ENCODE results near the gene TM4SF5.
A peak's percentile ranks its signal among the peaks of the same experiment; 100 is the strongest.

Gene TM4SF5

GRCh38 chr17:4739122-4740024 is 32.3 kb upstream of the TM4SF5 start, which contains the start of the genes CXCL16 and ZMYND15:
CXCL16 (minus strand) TSS chr17:4739928; CDS start chr17:4739339, 589 bp downstream.
ZMYND15 (plus strand) TSS chr17:4739833; CDS start chr17:4740549, 716 bp downstream.
- H3K27ac ChIP-seq (ENCODE audit: low read length) = peak within 1 kb of the TSS; percentile 67
- H3K36me3 ChIP-seq (ENCODE audit: control insufficient read depth in 1 of 2, insufficient read depth in 2 of 2, low read length in 2 of 2) = no peaks in the 10 kb centered on the region
- H3K4me1 ChIP-seq (ENCODE audit: control insufficient read depth in 1 of 2, insufficient read depth in 2 of 2, low read length in 2 of 2) = peaks cover 0 to 6% of the 10 kb centered on the region in 2 donors
- H3K27me3 ChIP-seq (ENCODE audit: low read depth, low read length) = no peaks in the 10 kb centered on the region
- no peaks in the 10 kb centered on the region for H3K9me3 ChIP-seq (ENCODE audit: control insufficient read depth in 1 of 2, low read length in 2 of 2)
- H3K4me3 ChIP-seq (ENCODE audit: low read depth in 1 of 2, low read length in 2 of 2) = peak within 1 kb of the TSS; percentile 71 to 90

DNA sequence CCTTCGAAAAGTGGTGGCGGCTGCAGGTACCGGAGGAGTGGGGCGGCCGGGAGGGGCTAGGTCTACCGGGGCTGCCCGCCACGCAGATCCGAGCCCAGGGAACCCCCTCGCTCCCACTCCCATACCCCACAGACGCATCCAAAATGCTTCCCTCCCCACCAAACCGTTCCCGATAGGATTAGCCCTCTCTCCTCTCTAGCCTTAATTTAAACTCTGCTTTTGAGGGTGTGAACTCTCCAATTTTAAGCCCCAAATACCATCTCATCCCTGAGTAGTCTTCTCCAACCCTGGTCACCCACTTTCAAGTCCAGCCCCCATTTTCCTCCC is 31.7 kb upstream of the TM4SF5 start:
- Histone ChIP-seq H3K27me3 (ENCODE audit: low read depth, low read length) (peaks cover 4% of the 10 kb centered on the region), H3K9me3 (ENCODE audit: control insufficient read depth in 1 of 2, low read length in 2 of 2) (no peaks in the 10 kb centered on the region), H3K4me1 (ENCODE audit: control insufficient read depth in 1 of 2, insufficient read depth in 2 of 2, low read length in 2 of 2) (peaks cover 0 to 8% of the 10 kb centered on the region in 2 donors), H3K4me3 (ENCODE audit: low read depth in 1 of 2, low read length in 2 of 2) (peak overlapping the region; percentile 45 to 90), H3K27ac (ENCODE audit: low read length) (no peak overlapping the region), H3K36me3 (ENCODE audit: control insufficient read depth in 1 of 2, insufficient read depth in 2 of 2, low read length in 2 of 2) (no peaks in the 10 kb centered on the region)

DNA sequence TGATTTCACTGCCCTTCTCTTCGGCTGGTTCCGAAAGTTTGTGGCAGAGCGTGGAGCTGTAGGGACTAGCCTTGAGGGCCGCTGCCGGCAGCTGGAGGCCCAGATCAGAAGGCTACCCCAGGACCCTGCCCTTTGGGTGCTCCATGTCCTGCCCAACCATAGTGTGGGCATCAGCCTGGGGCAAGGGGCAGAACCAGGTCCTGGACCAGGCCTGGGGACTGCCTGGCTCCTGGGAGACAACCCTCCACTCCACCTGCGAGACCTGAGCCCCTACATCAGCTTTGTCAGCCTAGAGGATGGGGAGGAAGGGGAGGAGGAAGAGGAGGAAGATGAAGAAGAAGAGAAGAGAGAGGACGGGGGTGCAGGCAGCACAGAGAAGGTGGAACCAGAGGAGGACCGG is 31.1 kb upstream of the TM4SF5 start:
- H3K36me3 ChIP-seq (ENCODE audit: control insufficient read depth in 1 of 2, insufficient read depth in 2 of 2, low read length in 2 of 2) = no peaks in the 10 kb centered on the region
- H3K27me3 ChIP-seq (ENCODE audit: low read depth, low read length) = peaks cover 9% of the 10 kb centered on the region
- H3K4me1 ChIP-seq (ENCODE audit: control insufficient read depth in 1 of 2, insufficient read depth in 2 of 2, low read length in 2 of 2) = peaks cover 0 to 14% of the 10 kb centered on the region in 2 donors
- H3K9me3 ChIP-seq (ENCODE audit: control insufficient read depth in 1 of 2, low read length in 2 of 2) = no peaks in the 10 kb centered on the region
- H3K4me3 ChIP-seq (ENCODE audit: low read depth in 1 of 2, low read length in 2 of 2) = peak overlapping the region in 1 of 2 donors; percentile 90
- no peak overlapping the region for H3K27ac ChIP-seq (ENCODE audit: low read length)

GRCh38 chr17:4741544-4741943 is 30.1 kb upstream of the TM4SF5 start:
- Histone ChIP-seq H3K27me3 (ENCODE audit: low read depth, low read length) (peaks cover 9% of the 10 kb centered on the region), H3K27ac (ENCODE audit: low read length) (no peak overlapping the region), H3K4me1 (ENCODE audit: control insufficient read depth in 1 of 2, insufficient read depth in 2 of 2, low read length in 2 of 2) (peaks cover 0 to 16% of the 10 kb centered on the region in 2 donors)

DNA sequence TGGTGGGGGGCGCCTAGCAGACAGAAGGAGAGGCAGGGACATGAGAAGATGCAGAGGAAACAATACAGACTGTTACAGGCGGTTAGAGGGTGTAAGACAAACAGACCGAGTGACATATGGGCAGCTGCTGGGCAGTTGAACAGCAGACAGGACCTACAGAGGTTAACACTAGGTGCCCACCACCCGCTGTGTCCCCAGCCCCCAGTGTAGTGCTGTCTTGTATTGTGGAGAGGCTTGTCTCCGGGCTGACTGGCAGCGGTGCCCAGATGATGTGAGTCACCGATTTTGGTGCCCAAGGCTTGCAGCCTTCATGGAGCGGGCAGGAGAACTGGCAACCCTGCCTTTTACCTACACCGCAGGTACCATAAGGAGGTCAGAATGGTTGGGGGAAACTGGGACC is 29.6 kb upstream of the TM4SF5 start:
- no peaks in the 10 kb centered on the region for H3K9me3 ChIP-seq (ENCODE audit: control insufficient read depth in 1 of 2, low read length in 2 of 2)
- no peaks in the 10 kb centered on the region for H3K36me3 ChIP-seq (ENCODE audit: control insufficient read depth in 1 of 2, insufficient read depth in 2 of 2, low read length in 2 of 2)
- H3K27me3 ChIP-seq (ENCODE audit: low read depth, low read length) = peaks cover 9% of the 10 kb centered on the region
- peaks cover 0 to 16% of the 10 kb centered on the region in 2 donors for H3K4me1 ChIP-seq (ENCODE audit: control insufficient read depth in 1 of 2, insufficient read depth in 2 of 2, low read length in 2 of 2)
- H3K4me3 ChIP-seq (ENCODE audit: low read depth in 1 of 2, low read length in 2 of 2) = no peak overlapping the region
- no peak overlapping the region for H3K27ac ChIP-seq (ENCODE audit: low read length)

More at GRCh38 chr17:4741544-4741943, 30.1 kb upstream of the TM4SF5 start:
- H3K4me3 ChIP-seq (ENCODE audit: low read depth in 1 of 2, low read length in 2 of 2) = no peak overlapping the region
- no peaks in the 10 kb centered on the region for H3K9me3 ChIP-seq (ENCODE audit: control insufficient read depth in 1 of 2, low read length in 2 of 2)
- H3K36me3 ChIP-seq (ENCODE audit: control insufficient read depth in 1 of 2, insufficient read depth in 2 of 2, low read length in 2 of 2) = no peaks in the 10 kb centered on the region

DNA sequence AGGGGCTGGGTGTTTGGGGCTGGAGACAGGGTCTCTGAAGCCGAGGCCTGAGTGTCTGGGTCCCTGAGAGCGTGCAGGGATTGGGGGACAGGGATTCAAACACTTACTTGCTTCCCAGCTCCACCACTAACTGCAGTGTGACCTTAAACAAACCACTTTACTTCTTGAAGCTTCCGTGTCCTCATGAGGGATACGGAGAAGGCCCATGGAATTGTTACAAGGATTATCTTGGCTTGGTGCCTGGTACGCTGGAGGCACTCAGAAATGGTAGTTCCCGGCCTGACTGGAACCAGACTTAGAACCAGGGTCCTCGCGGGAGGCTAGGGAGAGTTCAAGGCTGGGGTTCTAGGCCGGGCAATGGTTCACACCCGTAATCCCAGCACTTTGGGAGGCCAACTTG is 29.1 kb upstream of the TM4SF5 start:
- Histone ChIP-seq H3K27ac (ENCODE audit: low read length) (no peak overlapping the region), H3K36me3 (ENCODE audit: control insufficient read depth in 1 of 2, insufficient read depth in 2 of 2, low read length in 2 of 2) (no peaks in the 10 kb centered on the region), H3K4me3 (ENCODE audit: low read depth in 1 of 2, low read length in 2 of 2) (no peak overlapping the region), H3K27me3 (ENCODE audit: low read depth, low read length) (peaks cover 9% of the 10 kb centered on the region), H3K9me3 (ENCODE audit: control insufficient read depth in 1 of 2, low read length in 2 of 2) (no peaks in the 10 kb centered on the region), H3K4me1 (ENCODE audit: control insufficient read depth in 1 of 2, insufficient read depth in 2 of 2, low read length in 2 of 2) (peaks cover 0 to 16% of the 10 kb centered on the region in 2 donors)

- Histone ChIP-seq H3K4me3 (ENCODE audit: low read depth in 1 of 2, low read length in 2 of 2) (no peak overlapping the region), H3K9me3 (ENCODE audit: control insufficient read depth in 1 of 2, low read length in 2 of 2) (no peaks in the 10 kb centered on the region), H3K4me1 (ENCODE audit: control insufficient read depth in 1 of 2, insufficient read depth in 2 of 2, low read length in 2 of 2) (peaks cover 0 to 16% of the 10 kb centered on the region in 2 donors), H3K36me3 (ENCODE audit: control insufficient read depth in 1 of 2, insufficient read depth in 2 of 2, low read length in 2 of 2) (no peaks in the 10 kb centered on the region), H3K27ac (ENCODE audit: low read length) (no peak overlapping the region), H3K27me3 (ENCODE audit: low read depth, low read length) (peaks cover 9% of the 10 kb centered on the region)
These were observed 28.5 kb upstream of the TM4SF5 start for GRCh38 chr17:4743216-4743615.

- Histone ChIP-seq H3K4me3 (ENCODE audit: low read depth in 1 of 2, low read length in 2 of 2) (no peak overlapping the region), H3K36me3 (ENCODE audit: control insufficient read depth in 1 of 2, insufficient read depth in 2 of 2, low read length in 2 of 2) (no peaks in the 10 kb centered on the region), H3K27ac (ENCODE audit: low read length) (no peak overlapping the region), H3K4me1 (ENCODE audit: control insufficient read depth in 1 of 2, insufficient read depth in 2 of 2, low read length in 2 of 2) (peaks cover 0 to 15% of the 10 kb centered on the region in 2 donors), H3K9me3 (ENCODE audit: control insufficient read depth in 1 of 2, low read length in 2 of 2) (no peaks in the 10 kb centered on the region), H3K27me3 (ENCODE audit: low read depth, low read length) (peaks cover 9% of the 10 kb centered on the region)
These were observed 27.8 kb upstream of the TM4SF5 start for GRCh38 chr17:4743898-4744297.

DNA sequence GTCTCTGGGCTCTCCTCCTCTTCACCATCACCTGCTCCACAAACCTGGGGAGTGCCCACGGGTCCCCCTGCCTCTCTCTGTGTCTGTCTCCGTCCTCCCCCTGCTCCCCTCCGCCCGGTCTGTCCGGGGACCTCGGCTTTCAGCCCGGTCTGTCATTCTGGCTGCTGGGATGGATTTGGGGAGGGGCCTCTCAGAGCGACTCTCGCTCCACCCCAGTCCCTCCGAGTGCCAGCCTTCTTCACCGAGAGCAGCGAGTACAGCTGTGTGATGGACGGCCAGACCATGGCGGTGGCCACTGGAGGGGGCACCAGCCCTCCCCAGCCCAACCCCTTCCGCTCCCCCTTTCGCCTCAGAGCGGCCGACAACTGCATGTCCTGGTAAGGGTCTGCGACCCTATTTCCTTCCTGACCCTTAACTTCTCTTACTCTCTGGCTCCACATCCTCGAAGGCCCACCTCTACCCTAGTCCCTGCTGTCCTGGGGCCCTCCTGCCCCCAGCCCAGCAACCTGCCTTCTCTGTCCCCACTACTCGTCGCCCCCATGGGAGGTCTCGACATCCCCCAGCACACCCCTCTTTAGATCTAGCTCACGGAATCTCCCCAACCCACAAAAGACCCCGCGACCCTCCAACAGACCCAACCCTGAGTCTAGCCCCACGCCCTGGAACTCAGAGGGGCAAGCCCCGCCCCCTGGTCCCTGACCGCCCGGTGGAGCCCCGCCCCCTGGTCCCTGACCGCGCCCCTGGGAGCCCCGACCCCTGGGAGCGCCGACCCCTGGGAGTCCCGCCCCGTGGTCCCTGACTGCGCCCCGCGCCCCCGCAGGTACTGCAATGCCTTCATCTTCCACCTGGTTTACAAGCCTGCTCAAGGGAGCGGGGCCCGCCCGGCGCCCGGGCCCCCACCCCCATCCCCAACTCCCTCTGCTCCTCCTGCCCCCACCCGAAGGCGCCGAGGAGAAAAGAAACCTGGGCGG is 26.4 kb upstream of the TM4SF5 start:
- Histone ChIP-seq H3K27me3 (ENCODE audit: low read depth, low read length) (peaks cover 9% of the 10 kb centered on the region), H3K27ac (ENCODE audit: low read length) (no peak overlapping the region), H3K4me3 (ENCODE audit: low read depth in 1 of 2, low read length in 2 of 2) (no peak overlapping the region), H3K9me3 (ENCODE audit: control insufficient read depth in 1 of 2, low read length in 2 of 2) (no peaks in the 10 kb centered on the region), H3K4me1 (ENCODE audit: control insufficient read depth in 1 of 2, insufficient read depth in 2 of 2, low read length in 2 of 2) (peaks cover 0 to 10% of the 10 kb centered on the region in 2 donors), H3K36me3 (ENCODE audit: control insufficient read depth in 1 of 2, insufficient read depth in 2 of 2, low read length in 2 of 2) (no peaks in the 10 kb centered on the region)

DNA sequence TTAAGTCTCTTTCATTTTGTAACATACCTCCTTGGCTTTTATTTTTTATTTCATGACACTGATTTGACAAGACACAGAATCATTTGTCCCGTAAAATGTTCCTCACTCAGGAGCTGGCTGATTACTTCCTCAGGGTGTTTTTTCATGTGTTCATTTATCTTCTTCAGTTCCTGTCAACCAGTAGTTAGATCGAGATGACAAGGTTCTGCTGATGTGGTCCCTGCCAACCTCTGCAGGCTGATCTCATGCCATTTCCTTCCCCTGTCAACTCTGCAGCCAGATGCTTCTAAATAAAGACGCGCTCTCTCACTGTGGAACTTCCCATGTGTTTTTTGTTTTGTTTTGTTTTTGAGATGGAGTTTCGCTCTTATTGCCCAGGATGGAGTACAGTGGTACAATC is 23.8 kb upstream of the TM4SF5 start:
- peaks cover 0 to 10% of the 10 kb centered on the region in 2 donors for H3K4me1 ChIP-seq (ENCODE audit: control insufficient read depth in 1 of 2, insufficient read depth in 2 of 2, low read length in 2 of 2)
- no peak overlapping the region for H3K4me3 ChIP-seq (ENCODE audit: low read depth in 1 of 2, low read length in 2 of 2)
- no peaks in the 10 kb centered on the region for H3K36me3 ChIP-seq (ENCODE audit: control insufficient read depth in 1 of 2, insufficient read depth in 2 of 2, low read length in 2 of 2)
- peaks cover 9% of the 10 kb centered on the region for H3K27me3 ChIP-seq (ENCODE audit: low read depth, low read length)
- no peaks in the 10 kb centered on the region for H3K9me3 ChIP-seq (ENCODE audit: control insufficient read depth in 1 of 2, low read length in 2 of 2)
- H3K27ac ChIP-seq (ENCODE audit: low read length) = no peak overlapping the region

- no peak overlapping the region for H3K4me3 ChIP-seq (ENCODE audit: low read depth in 1 of 2, low read length in 2 of 2)
- H3K9me3 ChIP-seq (ENCODE audit: control insufficient read depth in 1 of 2, low read length in 2 of 2) = no peaks in the 10 kb centered on the region
- peaks cover 9% of the 10 kb centered on the region for H3K27me3 ChIP-seq (ENCODE audit: low read depth, low read length)
- H3K4me1 ChIP-seq (ENCODE audit: control insufficient read depth in 1 of 2, insufficient read depth in 2 of 2, low read length in 2 of 2) = peaks cover 0 to 10% of the 10 kb centered on the region in 2 donors
- H3K27ac ChIP-seq (ENCODE audit: low read length) = no peak overlapping the region
- no peaks in the 10 kb centered on the region for H3K36me3 ChIP-seq (ENCODE audit: control insufficient read depth in 1 of 2, insufficient read depth in 2 of 2, low read length in 2 of 2)
These were observed 23.0 kb upstream of the TM4SF5 start for GRCh38 chr17:4748686-4749085.

Measured in muscle layer of duodenum (tissue), 2 donors.